T-helper 1 cell treated with Interleukin-12 subunit alpha and Interleukin-12 subunit beta and Interleukin-4 antibody, amounts not matched to agents 30 μg/mL and 1 μg/mL, for 36 hours (primary cell): Measurements from ENCODE around the gene GBE1.

Experiments used
- H3K27ac Mint-ChIP-seq: one replicate; pipeline ENCODE4 v1.8.0; 2021; ENCODE audit warnings: mild to moderate bottlenecking, mixed read lengths
- H3K27me3 Mint-ChIP-seq: one replicate; pipeline ENCODE4 v1.8.0; 2021; ENCODE audit warnings: low read depth, mixed read lengths
- H3K36me3 Mint-ChIP-seq: one replicate; pipeline ENCODE4 v1.8.0; 2021; ENCODE audit warnings: low read depth, mixed read lengths
- H3K4me1 Mint-ChIP-seq: one replicate; pipeline ENCODE4 v1.8.0; 2021; ENCODE audit warnings: low read depth, mixed read lengths
- H3K4me3 Mint-ChIP-seq: one replicate; pipeline ENCODE4 v1.8.0; 2021; ENCODE audit warnings: mild to moderate bottlenecking, moderate library complexity, mixed read lengths
- H3K9me3 Mint-ChIP-seq: one replicate; pipeline ENCODE4 v1.8.0; 2021; ENCODE audit warnings: mixed read lengths

GBE1 gene

DNA sequence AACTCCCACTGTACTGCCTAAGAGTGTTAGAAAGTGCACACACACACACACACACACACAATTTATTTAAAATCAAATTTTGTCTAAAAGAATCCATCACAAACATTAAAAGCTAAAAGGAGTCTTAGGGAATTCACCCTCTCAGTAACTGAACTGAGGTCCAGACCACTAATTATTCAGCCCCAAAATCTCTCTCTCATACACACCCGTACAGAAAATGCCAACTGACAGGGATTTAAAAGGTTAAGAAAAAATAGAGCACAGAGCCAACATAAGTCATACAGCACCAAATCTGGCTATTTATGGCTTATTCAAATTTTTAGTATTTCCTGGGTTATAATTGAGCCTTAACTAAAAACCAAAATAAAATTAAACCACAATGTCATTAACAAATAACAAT lies 20.7 kb downstream of the GBE1 start:
- Mint-ChIP-seq H3K9me3 (no peaks in the 10 kb centered on the region), H3K27ac (no peak overlapping the region), H3K36me3 (peaks cover 9% of the 10 kb centered on the region), H3K4me1 (peaks cover 4% of the 10 kb centered on the region), H3K4me3 (no peak overlapping the region), H3K27me3 (no peaks in the 10 kb centered on the region)

DNA sequence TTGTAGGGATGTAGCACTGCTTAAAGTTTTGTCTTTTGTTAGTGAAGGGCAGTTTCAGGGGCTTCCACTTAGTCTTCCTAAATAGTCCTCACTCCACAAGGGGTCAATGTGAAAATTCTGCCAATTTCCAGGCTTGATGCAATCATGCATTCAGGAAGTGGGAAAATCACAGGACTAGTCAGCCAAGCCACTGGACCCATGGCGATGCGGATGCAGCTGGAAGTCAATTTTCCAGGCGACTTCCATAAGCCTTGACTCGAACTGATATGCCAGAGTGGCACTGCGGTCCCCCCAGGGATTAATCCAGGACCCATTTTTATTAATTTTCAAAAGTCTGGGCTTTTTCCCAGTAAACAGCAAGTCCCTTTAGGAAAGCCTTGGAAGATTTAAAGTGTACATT lies 26.1 kb downstream of the GBE1 start:
- no peak overlapping the region for H3K27ac Mint-ChIP-seq
- H3K36me3 Mint-ChIP-seq, result peaks cover 2% of the 10 kb centered on the region
- no peaks in the 10 kb centered on the region for H3K9me3 Mint-ChIP-seq

DNA sequence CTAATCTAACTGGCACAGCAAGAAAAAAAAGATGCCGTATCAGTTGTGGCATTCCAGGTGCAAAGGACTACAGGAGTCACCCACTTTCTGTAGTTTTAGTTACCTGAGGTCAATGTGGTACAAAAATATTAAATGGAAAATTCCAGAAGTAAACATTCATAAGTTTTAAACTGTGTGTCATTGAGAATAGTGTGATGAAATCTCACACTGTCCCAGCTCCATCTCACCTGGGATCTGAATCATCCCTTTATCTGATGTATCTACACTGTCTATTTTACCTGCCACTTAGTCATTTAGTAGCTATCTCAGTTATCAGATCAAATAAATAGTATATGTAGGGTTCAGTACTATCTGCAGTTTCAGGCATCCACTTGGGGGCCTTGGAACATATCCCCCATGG lies 26.7 kb downstream of the GBE1 start:
- Mint-ChIP-seq H3K27ac (no peak overlapping the region), H3K4me1 (peaks cover 6% of the 10 kb centered on the region), H3K27me3 (no peaks in the 10 kb centered on the region), H3K9me3 (no peaks in the 10 kb centered on the region), H3K4me3 (no peak overlapping the region), H3K36me3 (peaks cover 2% of the 10 kb centered on the region)

More for the DNA sequence above, 26.1 kb downstream of the GBE1 start:
- H3K27me3 Mint-ChIP-seq, result no peaks in the 10 kb centered on the region
- peaks cover 6% of the 10 kb centered on the region for H3K4me1 Mint-ChIP-seq
- H3K4me3 Mint-ChIP-seq, result no peak overlapping the region

- H3K4me1 Mint-ChIP-seq, result peaks cover 6% of the 10 kb centered on the region
- no peak overlapping the region for H3K4me3 Mint-ChIP-seq
- H3K27ac Mint-ChIP-seq, result no peak overlapping the region
- no peaks in the 10 kb centered on the region for H3K27me3 Mint-ChIP-seq
- no peaks in the 10 kb centered on the region for H3K9me3 Mint-ChIP-seq
- no peaks in the 10 kb centered on the region for H3K36me3 Mint-ChIP-seq
Observed at GRCh38 chr3:81732642-81733041, 28.8 kb downstream of the GBE1 start.

DNA sequence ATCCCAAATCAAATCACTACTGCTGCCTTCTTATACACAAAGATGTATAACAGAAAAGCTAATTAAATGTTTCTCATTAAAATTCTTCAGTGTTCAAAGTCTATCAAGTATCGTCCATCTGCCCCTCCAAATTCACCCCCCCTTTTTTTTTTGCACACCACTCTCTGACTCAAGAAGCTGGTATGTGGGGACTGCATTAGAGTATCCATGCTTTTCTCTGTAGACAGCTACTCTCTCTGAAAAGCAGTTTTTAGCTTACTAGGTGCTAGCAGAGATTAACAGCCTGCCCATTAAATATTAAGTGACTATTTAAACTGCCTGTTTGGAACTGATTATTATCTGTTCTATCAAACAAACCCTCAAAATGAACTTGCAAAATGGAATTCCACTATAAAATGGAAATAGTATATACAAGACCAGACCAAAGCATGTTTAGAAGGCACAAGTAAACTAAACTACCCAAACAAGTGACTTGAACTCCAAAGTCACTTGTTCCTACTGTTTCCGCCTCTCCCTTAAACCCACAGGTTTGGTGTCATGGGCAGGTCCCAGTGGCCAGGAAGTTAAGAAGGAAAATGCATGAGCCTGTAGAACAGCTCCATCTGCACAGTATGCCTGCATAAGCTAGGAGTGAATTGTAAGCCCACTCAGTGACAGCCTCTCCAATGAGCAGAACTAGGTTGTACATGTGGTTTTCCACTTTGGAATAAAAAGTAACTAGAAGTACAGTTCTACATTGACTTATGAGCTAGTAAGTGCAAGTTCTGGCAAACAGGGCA lies 32.5 kb downstream of the GBE1 start:
- Mint-ChIP-seq H3K4me3 (no peak overlapping the region), H3K9me3 (no peaks in the 10 kb centered on the region), H3K4me1 (peaks cover 2% of the 10 kb centered on the region), H3K27ac (no peak overlapping the region), H3K27me3 (no peaks in the 10 kb centered on the region), H3K36me3 (no peaks in the 10 kb centered on the region)

DNA sequence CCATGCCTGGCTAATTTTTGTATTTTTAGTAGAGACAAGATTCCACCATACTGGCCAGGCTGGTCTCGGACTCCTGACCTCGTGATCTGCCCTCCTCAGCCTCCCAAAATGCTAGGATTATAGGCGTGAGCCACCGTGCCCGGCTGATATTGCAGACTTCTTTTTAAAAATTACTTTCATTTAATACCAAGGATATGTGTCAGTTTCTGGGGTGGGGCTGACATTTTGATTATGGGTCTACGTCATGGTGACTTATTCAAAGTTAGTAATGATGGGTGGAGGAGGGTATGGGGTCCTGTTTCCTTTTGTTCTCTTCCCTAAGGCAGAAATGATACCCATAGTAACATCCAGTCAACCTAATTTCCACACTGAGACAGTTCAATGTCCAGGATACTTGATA lies 34.7 kb downstream of the GBE1 start:
- Mint-ChIP-seq H3K36me3 (no peaks in the 10 kb centered on the region), H3K27ac (no peak overlapping the region), H3K4me3 (no peak overlapping the region), H3K4me1 (peaks cover 4% of the 10 kb centered on the region), H3K9me3 (no peaks in the 10 kb centered on the region), H3K27me3 (no peaks in the 10 kb centered on the region)

- H3K4me3 Mint-ChIP-seq, result no peak overlapping the region
- peaks cover 4% of the 10 kb centered on the region for H3K4me1 Mint-ChIP-seq
- H3K9me3 Mint-ChIP-seq, result no peaks in the 10 kb centered on the region
- H3K36me3 Mint-ChIP-seq, result no peaks in the 10 kb centered on the region
- H3K27ac Mint-ChIP-seq, result no peak overlapping the region
- no peaks in the 10 kb centered on the region for H3K27me3 Mint-ChIP-seq
Observed at GRCh38 chr3:81726132-81726531, 35.3 kb downstream of the GBE1 start.

- H3K9me3 Mint-ChIP-seq, result no peaks in the 10 kb centered on the region
- H3K4me3 Mint-ChIP-seq, result no peak overlapping the region
- H3K27ac Mint-ChIP-seq, result no peak overlapping the region
Observed at GRCh38 chr3:81723732-81724313, 37.6 kb downstream of the GBE1 start.

GRCh38 chr3:81718311-81718710 lies 43.1 kb downstream of the GBE1 start:
- H3K27me3 Mint-ChIP-seq, result no peaks in the 10 kb centered on the region
- no peak overlapping the region for H3K27ac Mint-ChIP-seq
- H3K4me1 Mint-ChIP-seq, result peaks cover 4% of the 10 kb centered on the region
- no peaks in the 10 kb centered on the region for H3K9me3 Mint-ChIP-seq
- H3K4me3 Mint-ChIP-seq, result no peak overlapping the region
- H3K36me3 Mint-ChIP-seq, result peaks cover 3% of the 10 kb centered on the region

More at GRCh38 chr3:81723732-81724313, 37.6 kb downstream of the GBE1 start:
- Mint-ChIP-seq H3K36me3 (peaks cover 3% of the 10 kb centered on the region), H3K4me1 (peaks cover 4% of the 10 kb centered on the region), H3K27me3 (no peaks in the 10 kb centered on the region)

DNA sequence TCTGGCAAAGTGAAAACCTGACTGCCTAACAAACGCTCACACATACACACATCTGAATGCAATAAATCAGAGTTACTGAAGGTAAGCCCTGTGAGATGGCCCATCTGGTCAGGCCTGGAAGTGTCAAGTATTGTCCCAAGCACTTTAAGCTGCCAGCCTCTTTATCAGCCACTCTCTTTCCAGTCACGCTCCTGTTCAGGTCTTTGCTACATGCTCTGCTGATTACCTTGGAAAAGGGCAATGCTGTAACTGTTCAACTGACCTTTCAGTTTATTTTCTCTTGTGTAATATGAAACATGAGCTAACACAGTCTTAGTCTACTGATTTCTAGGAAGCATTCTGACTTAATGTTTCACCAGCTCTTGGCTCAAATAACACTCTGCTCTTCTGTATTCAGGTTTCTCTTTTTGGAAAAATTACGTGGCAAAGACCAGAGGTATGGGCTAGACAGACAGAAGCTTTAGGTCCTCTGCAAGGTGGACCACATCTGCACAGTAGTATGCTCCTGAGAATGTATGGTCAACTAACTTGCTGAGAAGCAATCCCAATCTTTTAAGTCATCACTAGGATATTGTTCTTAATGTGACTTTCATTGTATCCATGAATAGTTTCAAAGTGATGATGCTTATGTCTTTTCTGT lies 44.5 kb downstream of the GBE1 start:
- no peaks in the 10 kb centered on the region for H3K9me3 Mint-ChIP-seq
- no peaks in the 10 kb centered on the region for H3K27me3 Mint-ChIP-seq
- peaks cover 5% of the 10 kb centered on the region for H3K36me3 Mint-ChIP-seq
- H3K4me3 Mint-ChIP-seq, result no peak overlapping the region
- H3K4me1 Mint-ChIP-seq, result peaks cover 4% of the 10 kb centered on the region
- H3K27ac Mint-ChIP-seq, result no peak overlapping the region

- H3K27ac Mint-ChIP-seq, result no peak overlapping the region
- no peak overlapping the region for H3K4me3 Mint-ChIP-seq
- peaks cover 2% of the 10 kb centered on the region for H3K36me3 Mint-ChIP-seq
- no peaks in the 10 kb centered on the region for H3K9me3 Mint-ChIP-seq
- H3K27me3 Mint-ChIP-seq, result no peaks in the 10 kb centered on the region
- H3K4me1 Mint-ChIP-seq, result peaks cover 4% of the 10 kb centered on the region
Observed at GRCh38 chr3:81713031-81713430, 48.4 kb downstream of the GBE1 start.

DNA sequence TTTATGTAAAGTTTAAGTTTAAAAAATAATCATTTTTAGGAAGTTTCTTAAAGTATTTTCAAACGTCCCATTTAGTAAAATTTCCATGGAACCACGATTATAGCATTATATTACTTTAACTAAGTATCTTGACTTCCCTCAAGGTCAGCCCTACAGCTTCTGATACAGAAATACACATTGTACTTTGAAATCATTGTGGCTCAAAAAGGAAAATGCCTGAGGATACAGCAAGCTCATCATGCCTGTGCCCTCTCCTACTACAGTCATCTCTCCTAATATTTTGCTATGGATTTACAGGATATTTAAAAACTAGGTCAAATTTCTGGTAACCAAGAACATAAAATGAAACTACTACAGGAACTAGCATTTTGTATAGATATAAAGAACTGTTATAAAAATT lies 51.8 kb downstream of the GBE1 start:
- peaks cover 2% of the 10 kb centered on the region for H3K36me3 Mint-ChIP-seq
- H3K27ac Mint-ChIP-seq, result no peak overlapping the region
- no peaks in the 10 kb centered on the region for H3K4me1 Mint-ChIP-seq
- no peak overlapping the region for H3K4me3 Mint-ChIP-seq
- H3K9me3 Mint-ChIP-seq, result no peaks in the 10 kb centered on the region
- H3K27me3 Mint-ChIP-seq, result no peaks in the 10 kb centered on the region

DNA sequence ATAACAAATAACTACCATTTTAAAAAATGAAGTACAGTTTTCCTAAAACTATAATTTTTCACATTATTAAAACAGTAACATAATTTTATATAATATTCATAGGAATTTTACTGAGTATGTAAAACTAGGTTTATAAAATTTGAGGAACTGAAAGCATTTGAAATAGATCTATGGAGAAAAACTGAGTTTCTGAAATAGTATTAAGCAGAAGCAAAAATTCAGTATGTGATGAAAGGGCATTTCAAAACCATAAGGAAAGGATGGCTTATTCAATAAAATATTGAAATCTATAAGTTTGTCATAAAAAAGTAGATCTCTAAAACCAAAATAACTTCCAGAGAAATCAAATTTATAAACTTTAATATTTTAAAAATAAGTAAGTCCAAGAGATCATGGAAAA lies 53.4 kb downstream of the GBE1 start:
- Mint-ChIP-seq H3K27me3 (no peaks in the 10 kb centered on the region), H3K9me3 (no peaks in the 10 kb centered on the region), H3K4me1 (no peaks in the 10 kb centered on the region), H3K36me3 (peaks cover 1% of the 10 kb centered on the region), H3K4me3 (no peak overlapping the region), H3K27ac (no peak overlapping the region)

DNA sequence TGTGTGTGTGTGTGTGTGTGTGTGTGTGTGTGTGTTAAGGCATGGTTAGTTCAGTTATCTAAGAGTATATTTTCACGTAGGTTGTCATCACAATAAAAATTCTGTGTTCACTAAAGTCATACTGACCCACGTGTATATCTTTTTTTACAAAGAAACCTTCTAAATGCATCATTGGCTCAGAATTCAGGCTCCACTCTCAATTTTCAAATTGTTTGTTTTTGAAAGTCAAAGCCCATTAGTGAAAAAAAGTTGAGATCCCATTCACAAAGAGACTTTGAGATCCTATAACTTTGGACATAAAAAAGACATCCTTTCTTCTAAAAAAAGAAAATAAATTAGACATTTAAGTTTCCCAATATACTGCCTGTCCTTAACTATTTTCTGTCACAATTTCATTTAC lies 59.3 kb downstream of the GBE1 start:
- no peaks in the 10 kb centered on the region for H3K9me3 Mint-ChIP-seq
- H3K27ac Mint-ChIP-seq, result no peak overlapping the region
- no peaks in the 10 kb centered on the region for H3K4me1 Mint-ChIP-seq
- H3K36me3 Mint-ChIP-seq, result no peaks in the 10 kb centered on the region
- no peak overlapping the region for H3K4me3 Mint-ChIP-seq
- no peaks in the 10 kb centered on the region for H3K27me3 Mint-ChIP-seq
